LNCaP clone FGC (cell line): ENCODE data around the gene NHLH1.

Experiments
- DNase-seq: peaks from one replicate; pipeline ENCODE4 v3.0.0-alpha.2; 2011; ENCODE audit warnings: low read depth
- H3K4me3 ChIP-seq: 2 replicates; pipeline ENCODE4 v1.5.1; 2011; ENCODE audit warnings: mild to moderate bottlenecking, low read depth, low read length, control low read depth
- TF ChIP-seq, protein P1 (sequence below): IDR thresholded peaks from 2 replicates; pipeline ENCODE4 v1.5.1; 2012; ENCODE audit warnings: mild to moderate bottlenecking; ENCODE audit not compliant: control insufficient read depth, insufficient read depth; ENCODE audit errors: extremely low read depth

Gene NHLH1

DNA sequence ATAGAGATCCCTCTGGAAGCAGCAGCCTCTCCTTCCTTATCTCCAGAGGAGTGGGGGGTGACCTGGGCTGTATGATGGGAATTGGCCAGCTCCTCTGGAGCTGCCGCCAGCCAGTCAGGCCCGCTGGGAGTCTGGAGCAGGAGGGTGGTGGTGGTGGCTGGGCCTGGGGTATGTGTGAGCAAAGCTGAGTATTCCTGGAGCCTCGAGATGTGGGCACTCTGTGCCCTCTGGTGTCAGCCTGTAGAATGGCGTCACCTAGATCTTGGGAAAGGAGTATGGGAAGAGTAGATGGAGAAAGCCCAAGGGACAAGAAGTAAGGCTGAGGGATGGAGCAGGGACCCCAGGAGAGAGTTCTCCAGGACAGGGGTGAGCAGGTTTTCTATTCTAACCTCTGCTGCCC lies 49.5 kb downstream of the NHLH1 start:
- no peak overlapping the region for H3K4me3 ChIP-seq
- TF ChIP-seq, protein P1, sequence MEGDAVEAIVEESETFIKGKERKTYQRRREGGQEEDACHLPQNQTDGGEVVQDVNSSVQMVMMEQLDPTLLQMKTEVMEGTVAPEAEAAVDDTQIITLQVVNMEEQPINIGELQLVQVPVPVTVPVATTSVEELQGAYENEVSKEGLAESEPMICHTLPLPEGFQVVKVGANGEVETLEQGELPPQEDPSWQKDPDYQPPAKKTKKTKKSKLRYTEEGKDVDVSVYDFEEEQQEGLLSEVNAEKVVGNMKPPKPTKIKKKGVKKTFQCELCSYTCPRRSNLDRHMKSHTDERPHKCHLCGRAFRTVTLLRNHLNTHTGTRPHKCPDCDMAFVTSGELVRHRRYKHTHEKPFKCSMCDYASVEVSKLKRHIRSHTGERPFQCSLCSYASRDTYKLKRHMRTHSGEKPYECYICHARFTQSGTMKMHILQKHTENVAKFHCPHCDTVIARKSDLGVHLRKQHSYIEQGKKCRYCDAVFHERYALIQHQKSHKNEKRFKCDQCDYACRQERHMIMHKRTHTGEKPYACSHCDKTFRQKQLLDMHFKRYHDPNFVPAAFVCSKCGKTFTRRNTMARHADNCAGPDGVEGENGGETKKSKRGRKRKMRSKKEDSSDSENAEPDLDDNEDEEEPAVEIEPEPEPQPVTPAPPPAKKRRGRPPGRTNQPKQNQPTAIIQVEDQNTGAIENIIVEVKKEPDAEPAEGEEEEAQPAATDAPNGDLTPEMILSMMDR = peak; percentile 59
- DNase-seq = peak; percentile 6

DNA sequence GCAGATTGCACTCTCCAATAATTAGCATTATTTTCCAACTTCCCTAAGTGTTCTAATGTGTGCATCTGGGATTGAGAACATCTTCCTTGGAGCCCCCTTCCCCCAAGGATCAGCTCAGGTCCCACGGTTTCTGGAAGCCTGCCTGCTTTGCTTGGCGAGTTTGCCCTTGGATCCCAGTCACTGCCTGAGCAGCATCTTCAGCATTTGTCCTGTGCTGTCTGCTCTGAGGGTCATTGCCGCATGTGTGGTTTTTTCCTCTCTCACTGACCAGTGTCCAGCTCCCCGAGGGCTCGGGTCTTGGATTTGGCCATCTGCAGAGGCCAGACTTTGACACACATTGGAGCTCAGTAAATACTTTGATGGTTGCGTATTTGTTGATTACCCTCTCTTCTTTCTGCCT lies 51.6 kb downstream of the NHLH1 start:
- DNase-seq = no peak
- TF ChIP-seq, protein P1 = no peak
- H3K4me3 ChIP-seq = no peak overlapping the region

DNA sequence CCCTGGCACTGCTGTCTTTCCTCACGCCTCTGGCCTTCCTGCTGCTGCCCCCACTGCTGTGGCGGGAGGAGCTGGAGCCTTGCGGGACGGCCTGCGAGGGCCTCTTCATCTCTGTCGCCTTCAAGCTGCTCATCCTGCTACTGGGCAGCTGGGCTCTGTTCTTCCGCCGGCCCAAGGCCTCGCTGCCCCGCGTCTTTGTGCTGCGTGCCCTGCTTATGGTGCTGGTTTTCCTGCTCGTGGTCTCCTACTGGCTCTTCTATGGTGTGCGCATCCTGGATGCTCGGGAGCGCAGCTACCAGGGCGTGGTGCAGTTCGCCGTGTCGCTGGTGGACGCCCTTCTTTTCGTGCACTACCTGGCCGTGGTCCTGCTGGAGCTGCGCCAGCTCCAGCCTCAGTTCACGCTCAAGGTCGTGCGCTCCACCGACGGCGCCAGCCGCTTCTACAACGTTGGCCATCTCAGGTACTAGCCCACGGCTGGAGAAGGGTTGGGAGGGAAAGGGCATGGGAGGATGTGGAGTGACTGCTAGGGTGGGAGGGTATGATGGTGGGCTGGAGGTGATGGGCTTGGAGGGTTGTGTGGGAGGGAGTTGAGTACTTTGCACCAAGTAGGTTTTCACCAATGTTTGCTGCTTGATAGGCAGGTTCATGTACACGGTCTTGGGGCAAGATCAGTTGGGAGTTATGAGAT lies 52.4 kb downstream of the NHLH1 start:
- TF ChIP-seq, protein P1 = no peak
- DNase-seq = no peak

DNA sequence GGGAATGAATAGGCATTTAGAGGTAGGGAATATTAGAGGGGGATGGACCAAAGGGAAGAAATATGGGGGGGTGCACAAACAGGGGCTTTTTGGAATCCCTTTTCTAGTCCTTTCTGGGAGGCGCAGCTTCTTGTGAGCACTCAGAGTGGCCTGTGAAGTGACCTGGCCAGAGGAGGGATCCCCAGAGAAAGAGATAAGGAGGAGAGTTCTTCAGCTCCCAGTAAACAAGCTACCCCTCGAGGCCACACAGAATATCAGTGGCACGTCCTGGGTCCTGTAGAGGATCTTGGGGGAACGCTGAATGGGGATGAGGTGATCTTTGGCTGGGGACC lies 52.9 kb downstream of the NHLH1 start:
- DNase-seq = no peak
- TF ChIP-seq, protein P1 = no peak
- no peak overlapping the region for H3K4me3 ChIP-seq

More for the DNA sequence above, 52.4 kb downstream of the NHLH1 start:
- H3K4me3 ChIP-seq = no peak overlapping the region

DNA sequence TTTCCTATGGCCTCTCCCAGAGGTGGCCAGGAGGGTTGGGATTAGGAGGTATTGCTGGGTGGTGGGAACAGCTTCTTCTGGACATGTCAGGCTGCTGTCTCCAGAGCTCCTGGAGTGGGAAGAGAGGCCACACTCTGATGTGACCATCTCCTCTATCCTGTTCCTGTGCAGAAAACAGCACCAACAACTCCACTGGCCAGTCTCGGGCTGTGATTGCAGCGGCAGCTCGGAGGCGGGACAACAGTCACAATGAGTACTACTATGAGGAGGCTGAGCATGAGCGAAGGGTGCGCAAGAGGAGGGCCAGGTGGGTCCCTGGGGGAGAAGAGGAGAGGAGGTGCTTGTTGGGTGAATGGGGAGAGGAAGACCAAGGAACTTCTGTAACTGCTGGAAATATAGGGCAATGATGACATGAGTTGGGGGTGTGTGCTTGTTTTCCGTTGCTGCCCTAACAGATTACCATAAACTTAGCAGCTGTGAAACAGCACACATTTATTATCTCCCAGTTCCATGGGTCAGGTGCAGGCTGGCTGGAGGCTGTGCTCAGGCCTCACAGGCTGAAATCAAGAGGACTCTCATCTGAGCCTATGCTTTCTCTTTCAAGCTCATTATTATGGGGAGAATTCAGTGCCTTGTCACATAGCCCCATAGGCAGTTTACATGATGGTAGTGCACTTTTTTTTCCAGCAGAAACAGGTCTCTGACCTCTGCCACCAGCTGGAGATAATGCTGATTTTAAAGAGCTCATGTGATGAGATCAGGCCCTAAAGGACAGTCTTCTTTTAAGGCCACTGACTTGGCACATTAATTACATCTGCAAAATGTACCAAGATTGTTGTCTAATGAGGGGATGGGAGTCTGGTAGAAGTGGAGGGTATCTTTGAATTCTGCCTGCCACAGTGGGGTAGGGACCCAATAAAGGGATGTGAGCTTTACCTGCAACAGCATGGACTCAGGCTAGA lies 54.3 kb downstream of the NHLH1 start:
- no peak overlapping the region for H3K4me3 ChIP-seq
- DNase-seq = no peak
- TF ChIP-seq, protein P1 = no peak

DNA sequence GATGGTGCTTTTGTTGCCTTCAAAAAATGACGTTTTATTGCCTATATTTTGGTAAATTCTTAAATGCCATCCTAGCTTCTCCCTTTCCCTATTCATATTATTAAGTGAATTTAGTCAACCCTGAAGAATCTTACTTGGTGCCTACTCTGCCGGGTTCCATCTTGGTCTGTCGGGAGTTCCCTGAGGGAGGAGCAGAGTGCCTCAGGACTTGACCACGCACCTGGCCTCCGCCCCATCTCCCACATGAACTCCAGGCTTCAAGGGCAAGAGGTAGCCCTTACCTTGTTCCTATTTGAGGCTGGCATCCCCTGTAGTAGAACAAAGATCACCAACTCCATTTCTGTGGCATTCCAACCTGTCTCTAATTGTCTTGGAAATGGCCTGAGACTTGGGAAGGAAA lies 55.0 kb downstream of the NHLH1 start:
- TF ChIP-seq, protein P1 = no peak
- DNase-seq = no peak
- no peak overlapping the region for H3K4me3 ChIP-seq
